ENCODE measurements around the gene CPSF7.
A peak's percentile ranks its signal among the peaks of the same experiment; 100 is the strongest.
"Not testable (repeated sequence)": the region's sequence is repeated elsewhere in the genome, so short reads cannot be mapped to it uniquely, and the experiment has no call there.

CPSF7 gene

DNA sequence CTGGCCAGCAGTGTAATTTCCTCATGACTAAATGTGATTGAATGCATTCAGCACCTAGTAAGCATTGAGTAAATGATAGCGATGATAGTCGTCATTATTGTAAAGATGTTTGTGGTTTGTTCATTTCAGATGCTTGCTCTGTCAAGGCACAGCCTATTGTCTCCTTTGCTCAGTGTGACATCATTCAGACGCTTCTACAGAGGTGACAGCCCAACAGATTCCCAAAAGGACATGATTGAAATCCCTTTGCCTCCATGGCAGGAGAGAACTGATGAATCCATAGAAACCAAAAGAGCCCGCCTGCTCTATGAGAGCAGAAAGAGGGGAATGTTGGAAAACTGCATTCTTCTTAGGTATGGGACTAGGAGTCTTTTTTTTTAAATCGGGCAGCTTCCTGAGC lies 7.7 kb upstream of the CPSF7 start:
- no peak for DNase-seq

DNA sequence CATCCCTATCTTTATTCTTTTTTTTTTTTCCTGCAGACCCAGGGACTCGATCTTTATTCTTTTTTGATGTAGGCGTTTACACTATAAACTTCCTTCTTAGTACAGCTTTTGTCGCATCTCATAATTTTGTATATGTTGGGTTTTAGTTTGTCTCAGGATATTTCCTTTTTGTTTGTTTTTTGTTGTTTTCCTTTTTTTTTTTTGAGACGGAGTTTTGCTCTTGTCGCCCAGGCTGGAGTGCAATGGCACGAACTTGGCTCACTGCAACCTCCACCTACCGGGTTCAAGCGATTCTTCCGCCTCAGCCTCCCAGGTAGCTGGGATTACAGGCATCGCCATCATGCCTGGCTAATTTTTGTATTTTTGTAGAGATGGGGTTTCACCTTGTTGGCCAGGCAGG lies 1.1 kb upstream of the CPSF7 start:
- not testable (repeated sequence) for DNase-seq

DNA sequence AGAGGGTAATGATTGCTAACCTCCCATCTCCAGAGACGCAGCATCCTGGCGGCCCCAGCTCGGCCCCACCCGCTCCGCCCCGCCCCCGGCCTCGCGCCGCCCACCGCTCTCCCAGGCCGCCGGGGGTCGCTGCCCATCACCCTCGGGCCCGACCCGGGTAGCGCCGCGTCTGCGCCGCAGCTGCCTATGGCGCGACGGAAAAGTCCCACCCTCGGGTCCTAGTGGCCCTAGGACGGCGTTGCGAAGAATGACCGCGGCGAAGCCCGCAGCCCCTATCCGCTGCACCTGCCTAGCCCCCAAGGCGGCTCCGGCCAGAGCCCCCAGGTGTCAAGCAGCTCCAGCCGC lies 457 bp downstream of the CPSF7 start:
- peak; percentile 58 for DNase-seq

DNA sequence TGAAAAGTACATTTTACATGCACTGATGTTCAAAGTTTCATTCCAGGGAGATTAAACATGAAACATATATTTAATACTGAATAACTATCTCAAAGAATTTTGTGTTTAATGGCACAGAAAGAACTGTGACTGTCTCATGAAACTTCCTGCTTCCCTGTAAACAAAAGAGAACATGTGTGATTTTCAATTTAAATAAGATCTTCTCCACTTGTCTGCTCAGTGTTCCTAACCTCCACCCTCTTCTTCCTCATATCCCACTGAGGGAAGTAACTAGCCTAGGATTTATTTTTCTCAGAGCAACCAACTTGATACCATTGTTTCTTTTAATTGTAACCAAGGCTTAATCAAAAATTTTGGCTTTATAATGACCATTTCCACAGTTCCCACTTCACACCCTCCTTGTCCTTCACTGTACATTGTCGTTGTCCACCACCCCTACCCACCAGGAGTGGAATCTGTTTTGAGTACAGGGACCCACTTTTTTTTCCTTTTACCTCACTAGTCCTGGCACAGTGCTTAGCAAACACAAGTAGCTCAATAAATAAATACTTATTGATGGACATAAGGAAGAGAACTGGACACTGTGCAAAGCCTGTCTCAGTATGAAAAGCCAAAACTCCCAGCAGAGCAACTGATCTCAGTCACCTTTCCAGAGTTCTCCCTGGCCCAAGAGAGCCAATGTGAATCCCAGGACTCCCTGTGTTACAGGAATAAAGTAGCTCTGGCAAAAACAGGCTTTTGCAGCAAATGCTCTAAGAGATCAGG lies 4.2 kb downstream of the CPSF7 start:
- DNase-seq, result no peak

DNA sequence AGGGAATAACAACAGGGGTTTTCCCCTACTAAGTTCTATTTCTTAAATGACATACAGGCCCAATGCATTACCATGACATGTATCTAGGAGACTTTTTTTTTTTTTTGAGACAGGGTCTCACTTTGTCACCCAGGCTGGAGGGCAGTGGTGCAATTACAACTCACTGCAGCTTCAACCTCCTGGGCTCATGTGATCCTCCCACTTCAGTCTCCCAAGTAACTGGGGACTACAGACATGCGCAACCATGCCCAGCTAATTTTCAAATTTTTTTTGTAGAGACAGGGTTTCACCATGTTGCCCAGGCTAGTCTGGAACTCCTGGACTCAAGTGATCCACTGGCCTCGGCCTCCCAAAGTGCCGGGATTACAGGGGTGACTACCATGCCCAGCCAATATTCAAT lies 7.5 kb downstream of the CPSF7 start:
- no peak for DNase-seq

DNA sequence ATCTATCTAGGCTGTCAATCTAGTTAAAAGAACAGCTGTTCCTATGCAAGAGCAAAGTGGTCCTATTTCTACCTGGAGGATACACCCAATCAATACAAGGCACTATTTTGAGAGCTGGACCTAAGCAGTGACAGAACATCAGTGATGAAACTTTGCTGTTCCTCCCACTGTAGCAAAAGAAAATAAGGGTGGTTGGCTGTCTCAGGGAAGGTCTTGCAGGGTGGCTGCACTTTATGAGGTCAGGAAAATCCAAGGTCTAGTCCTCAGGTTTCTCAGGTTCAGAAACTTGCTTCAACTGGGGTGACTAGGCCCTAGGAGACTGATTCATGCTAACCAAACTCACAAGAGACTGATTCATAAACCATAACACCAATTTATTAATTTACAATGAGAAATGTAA lies 11.6 kb downstream of the CPSF7 start:
- no peak for DNase-seq

DNA sequence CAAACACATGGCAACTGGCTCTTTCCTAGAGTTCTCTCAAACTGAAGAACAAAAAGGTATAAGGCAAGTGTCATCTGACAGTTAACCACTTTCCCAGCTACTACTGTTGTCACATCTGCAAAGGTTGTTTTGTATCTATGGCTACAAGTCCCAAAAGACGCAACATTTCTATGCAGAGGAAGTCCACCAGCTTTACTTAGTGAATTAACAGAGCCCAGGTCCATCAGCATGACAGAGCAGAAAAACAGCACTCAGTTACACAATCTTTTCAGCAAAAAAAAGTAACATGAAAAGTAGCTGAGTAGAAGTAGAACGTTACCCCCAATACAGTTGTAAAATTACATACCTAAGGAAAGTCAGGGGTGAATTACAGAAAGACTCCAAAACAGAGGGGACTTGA lies 12.1 kb downstream of the CPSF7 start:
- no peak for DNase-seq

DNA sequence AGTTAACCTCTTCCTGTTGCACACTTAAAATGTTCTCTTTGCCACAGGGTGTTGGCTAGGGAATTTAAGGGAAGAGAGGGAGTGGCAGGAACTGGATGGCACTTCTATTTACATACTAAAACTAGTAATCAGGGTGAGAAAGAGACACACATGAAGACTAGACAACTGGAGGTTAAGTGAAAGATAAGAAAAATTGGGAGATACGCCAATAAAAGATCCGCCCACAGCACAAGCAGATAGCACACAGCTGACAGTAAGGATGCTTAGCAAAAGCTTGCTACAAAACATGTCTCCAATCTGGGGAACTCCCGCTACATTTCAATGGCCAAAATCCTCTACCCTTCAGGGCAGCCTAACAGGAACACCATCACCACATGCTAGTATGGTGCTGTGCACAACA lies 12.8 kb downstream of the CPSF7 start:
- no peak for DNase-seq

DNA sequence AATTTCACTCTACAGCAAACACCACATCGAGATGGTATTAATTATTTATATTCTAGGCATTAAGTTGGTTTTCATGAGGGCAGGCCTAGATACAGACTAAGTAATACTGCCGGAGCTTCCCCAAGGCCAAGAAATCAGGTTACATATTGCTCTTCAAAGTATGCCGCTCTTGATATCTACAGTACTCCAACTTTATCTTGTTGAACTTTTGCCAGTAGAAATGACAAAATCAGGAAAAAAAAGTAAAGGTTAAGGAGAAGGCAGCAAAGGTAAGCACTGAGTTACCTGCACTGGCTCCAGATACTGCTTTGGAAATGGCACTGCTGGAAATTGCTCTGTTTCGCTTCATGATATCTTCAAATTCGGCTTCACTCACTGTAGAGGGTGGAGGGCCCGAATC lies 14.4 kb downstream of the CPSF7 start:
- DNase-seq, result no peak

DNA sequence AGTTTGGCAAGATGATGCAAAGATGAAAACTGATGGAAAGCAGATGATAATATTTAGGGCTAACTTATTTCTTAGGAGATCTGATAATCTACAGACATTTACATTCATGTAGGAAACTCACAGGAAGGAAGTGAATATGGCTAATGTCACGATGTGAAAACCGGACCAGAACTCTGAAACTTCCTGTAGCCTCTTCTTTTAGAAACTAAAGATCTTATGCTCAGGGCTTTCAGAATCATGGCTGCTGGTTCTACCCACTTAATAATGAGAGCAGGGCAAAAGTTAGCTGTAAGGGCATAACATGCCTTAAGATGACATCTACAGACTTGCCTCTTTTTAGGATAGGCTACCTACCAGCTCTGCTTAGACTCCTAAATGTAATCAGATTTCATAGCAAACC lies 15.2 kb downstream of the CPSF7 start:
- no peak for DNase-seq

DNA sequence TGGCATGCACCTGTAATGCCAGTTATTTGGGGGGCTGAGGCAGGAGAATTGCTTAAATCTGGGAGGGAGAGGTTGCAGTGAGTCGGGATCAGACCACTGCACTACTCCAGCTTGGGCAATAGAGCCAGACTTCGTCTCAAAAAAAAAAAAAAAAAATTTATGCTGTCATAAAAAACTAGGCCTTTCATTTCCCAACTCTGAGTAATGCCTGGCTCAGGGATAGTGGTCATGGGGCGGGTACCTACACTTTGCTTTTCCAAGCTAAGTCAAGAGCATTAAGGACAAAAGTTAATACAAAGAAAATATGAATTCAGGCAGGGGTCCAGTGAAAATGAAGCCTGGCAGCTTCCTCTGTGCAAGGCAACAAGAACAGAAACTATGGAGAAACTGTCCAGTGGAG lies 16.3 kb downstream of the CPSF7 start:
- no peak for DNase-seq

DNA sequence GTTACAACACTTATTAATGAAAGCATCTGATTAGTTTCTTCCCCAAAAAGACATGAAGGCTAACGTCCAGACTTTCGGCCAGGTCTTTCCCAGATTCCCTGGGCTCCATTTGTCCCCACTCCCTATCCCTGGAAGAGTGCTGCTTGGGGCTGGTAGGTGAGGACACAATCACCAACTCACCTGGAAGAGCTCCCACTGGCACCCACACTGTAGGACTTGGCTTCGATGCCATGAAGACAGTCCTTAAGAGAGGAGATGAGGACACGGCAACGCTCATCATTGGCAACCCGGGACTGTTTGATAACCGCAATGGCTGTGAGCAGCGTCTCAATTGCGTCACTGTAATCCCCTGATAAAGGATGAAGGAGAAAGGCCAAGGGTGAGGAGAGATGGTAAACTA lies 18.2 kb downstream of the CPSF7 start:
- DNase-seq, result no peak

DNA sequence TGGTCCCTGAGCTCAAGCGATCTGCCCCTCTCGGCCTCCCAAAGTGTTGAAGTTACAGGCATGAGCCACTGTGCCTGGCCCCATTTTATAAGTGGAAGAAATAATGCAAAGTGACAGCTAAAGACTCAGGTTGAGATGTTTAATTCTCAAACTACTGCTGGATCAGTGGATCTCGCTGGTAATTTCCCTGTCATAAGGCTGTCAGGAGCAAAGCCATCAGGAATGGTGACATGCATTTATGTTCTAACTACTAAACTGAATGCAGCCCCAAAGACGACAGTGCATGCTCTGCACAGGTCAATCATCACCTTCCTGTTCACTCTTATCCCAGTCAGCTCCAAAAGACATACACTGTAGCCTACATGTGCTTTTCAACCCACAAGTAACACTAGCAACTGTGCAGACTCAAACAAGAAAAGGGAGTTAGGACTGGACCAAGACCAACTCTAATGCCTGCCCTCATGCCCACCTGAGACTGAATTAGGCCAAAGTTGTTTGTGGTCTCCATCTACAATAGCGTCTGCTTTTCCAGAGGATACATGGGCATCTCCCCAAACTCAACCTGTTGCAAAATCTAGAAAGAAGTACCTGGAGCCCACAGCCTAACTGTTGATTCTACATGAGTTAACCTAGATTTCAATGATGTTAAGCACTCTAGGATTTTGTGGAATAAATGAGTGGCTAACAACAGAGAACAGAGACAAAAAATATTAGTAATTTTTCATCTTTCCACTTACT lies 22.6 kb downstream of the CPSF7 start:
- DNase-seq, result no peak

DNA sequence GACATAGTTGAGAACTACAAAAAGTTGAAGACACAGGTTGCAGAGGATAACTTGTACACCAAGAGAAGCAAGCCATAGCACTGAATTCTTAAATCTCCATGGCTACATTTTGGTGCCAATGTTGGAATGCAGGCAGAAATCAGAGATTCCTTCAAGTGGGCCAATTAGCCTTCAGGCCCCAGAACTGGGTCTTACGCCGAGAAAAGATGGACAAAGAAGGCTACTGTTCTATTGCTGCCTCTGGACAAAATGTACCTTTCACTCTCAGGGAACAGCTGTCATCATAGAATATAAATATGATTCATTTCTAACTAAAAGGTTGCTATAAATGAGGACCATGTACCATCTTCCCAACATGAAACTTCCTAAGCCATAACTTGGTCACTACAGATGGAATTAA lies 23.7 kb downstream of the CPSF7 start:
- DNase-seq, result no peak

DNA sequence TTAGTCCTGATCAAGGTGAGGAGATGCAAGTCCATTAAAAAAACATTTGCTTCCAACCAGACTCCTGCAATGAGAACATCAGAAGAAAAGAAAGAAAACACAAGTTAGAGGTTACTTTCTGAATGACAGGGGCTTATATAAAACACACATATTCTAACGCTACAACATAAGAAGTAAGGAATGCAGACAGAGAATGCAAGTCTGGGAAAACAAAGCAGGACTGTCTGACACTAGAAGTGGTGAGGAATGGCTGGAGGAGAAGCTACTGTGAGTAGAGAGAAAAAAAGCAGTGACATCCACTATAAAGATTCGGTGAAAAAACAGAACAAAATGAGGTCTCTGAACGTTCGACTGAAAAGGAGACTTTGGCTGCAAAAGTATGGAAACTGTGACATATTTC lies 25.1 kb downstream of the CPSF7 start:
- no peak for DNase-seq

DNA sequence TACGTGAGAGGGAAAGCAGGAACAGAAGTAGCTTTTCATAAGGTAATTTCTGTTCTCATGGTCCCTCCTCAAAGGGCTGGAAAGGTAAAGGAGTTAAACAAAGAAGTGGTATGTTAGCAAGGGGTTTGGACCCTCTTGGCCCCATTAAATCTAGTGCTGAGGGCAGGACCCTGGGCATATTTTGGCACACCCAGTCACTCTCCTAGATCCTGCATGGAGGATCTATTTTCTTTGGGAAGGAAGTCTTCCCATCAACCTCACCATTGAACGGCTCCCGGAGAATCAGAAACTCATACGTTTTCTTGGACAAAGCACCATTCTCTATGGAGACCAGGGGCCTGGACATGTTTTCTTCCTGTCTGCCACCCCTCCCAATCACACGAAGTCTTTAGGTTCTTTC lies 25.7 kb downstream of the CPSF7 start:
- no peak for DNase-seq

DNA sequence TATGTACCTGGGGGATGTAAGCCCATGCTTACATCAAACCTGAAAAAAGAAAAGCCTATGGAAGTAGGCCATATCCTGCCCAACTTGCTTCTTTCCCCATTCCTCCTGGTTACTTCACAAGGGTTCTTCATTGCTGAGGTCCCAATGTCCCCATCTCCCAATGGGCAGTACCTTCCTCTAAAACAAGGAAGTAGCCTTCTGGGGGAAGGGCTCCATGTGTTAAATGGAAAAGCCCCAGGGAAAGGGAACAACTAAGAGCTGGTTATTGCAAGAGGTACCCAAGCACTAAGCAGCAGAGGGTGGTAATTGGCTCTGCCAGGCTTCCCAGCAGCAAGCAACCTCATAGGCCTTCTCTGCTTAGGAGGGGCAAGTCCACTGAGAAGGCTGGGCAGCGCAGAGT lies 26.1 kb downstream of the CPSF7 start:
- no peak for DNase-seq

DNA sequence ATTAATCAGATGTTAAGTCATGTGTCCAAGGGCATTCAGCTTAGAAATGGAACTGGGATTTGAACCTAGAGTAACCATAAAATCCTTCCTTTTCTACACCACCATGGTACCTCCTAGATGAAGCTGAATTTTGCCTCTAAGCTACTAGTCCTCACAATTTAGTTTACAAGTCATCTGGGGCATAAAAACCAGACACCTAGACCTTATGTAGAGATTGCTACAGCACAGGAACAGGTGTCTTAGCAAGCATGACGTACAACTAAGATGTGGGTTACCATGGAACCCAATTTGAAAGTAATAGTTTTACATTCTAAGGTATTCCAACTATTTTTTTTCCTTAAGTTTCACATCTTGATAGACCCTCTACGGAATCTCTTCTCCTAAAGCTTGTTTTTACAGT lies 28.2 kb downstream of the CPSF7 start:
- no peak for DNase-seq

DNA sequence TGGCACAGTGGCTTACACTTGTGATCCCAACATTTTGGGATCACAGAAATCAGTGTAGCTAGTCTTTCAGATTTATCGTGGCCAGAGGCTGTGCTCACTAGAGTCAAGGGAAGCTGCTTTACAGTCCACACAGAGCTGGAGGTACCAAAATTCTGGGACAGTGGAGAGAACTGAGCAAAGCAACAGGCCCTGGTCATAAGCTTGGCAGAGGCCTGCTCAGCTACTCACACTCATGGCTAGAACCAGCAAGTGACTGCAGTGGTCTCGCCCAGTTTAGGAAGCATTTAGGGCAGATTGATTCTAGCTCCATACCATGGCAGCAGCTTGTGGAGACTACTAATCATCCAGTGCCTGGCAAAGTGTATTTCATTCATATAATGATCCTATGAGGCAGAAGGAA lies 28.6 kb downstream of the CPSF7 start:
- no peak for DNase-seq

DNA sequence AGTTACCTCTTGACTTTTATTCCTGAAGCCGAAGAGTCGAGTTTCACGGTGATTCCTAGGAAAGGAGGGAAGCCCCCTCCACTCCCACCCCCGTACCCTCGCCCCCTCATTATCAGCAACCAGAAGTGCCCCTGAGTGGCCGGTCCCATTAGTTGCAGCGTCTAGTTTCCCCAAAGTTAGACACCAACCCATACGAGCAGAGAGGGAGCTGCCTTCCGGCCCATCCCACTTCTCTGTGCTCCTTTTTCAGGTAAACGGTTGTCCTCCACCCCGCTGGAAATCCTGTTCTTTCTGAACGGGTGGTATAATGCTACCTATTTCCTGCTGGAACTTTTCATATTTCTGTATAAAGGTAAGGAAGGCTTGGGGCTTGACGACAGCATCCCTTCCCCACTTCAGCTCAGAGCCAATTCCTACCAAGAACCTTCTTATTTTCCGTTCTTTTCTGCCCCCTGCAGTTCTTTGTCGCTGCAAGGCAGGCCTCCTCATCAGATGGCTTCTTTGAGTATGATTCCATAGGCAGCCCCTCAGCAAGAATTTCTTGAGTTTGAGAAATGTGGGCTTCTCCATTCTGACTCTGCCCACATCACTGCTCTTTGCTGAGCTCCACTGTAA lies 36.7 kb downstream of the CPSF7 start:
- no peak for DNase-seq

DNA sequence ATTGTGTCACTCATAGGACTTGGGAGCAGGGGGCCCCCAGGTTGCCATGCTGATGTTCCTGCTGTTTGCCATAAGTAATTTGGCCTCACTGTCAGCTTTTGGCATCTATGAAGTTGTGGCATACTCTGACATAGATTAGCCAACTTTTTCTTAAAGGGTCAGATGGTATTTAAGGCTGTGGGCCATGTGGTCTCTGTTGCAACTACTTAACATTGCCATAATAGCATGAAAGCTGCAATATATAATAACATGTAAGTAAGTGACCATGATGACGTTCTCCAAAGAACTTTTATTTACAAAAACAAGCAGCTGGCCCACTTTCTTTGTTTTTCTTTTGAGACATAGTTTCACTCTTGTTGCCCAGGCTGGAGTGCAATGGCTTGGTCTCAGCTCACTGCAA lies 39.6 kb downstream of the CPSF7 start:
- DNase-seq, result no peak

DNA sequence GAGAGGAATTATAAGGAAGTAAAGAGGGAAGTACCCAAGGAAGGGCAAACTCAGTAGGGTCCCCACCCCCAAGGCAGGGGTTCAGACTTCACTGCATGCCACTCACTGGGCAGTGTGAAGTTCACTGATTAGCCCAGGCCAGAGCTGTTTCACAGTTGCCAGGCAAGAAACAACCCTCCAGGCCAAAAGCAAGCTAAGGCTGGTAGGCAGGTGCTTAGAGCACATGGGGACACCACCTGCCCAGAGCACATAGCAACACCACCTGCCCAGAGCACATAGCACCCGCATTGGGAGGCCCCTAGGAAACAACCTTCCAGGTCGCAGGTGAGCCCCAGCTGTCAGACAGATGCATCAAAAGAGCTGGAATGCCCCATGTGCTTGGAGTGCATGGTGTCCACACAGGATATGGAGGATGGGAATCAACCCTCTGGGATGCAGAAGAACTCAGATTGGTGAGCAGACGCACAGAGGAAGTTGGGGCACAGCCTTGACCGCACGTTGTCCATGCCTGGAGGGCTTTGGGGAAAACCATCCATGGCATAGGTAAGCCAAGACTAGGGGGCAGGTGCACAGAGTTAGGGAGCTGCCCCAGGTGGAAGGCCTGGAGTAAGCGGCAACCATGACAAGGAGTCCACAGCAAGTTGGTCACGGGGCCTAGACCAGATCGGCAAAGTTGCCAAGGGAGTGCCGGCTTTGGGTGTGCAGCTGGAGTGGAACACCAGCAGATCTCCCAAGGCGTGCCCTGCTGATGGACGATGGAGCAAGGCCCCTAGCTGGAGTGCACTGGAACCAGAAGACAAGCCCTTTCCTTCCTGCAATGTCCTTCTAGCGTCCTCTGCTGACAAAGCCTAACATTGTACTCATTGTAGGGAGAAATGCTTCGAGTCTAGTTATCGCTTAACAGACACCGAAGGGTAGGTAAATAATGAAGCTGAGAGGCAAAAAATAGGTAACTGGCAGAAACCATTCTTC lies 45.2 kb downstream of the CPSF7 start:
- no peak for DNase-seq

DNA sequence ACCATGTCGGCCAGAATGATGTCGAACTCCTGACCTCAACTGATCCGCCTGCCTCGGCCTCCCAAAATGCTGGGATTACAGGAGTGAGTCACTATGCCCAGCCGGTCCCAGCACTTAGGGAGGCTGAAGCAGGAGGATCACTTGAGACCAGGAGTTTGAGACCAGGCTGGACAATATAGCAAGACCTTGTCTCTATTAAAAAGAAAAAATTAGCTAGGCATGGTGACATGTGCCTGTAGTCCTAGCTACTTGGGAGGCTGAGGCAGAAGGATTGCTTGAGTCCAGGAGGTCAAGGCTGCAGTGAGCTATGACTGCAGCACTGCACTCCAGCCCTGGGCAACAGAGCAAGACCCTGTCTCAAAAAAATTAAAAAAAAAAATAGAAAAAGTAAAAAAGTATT lies 45.9 kb downstream of the CPSF7 start:
- DNase-seq, result not testable (repeated sequence)

Data from NCI-H345 (cell line).